Esophagus muscularis mucosa (tissue), 4 donors: Measurements from ENCODE around the gene GUCD1. TPM values are rescaled to one million over a fixed set of nuclear protein-coding genes. Genes with fewer than 3 reads are reported as not detected.
"Not testable (repeated sequence)": the region's sequence is repeated elsewhere in the genome, so short reads cannot be mapped to it uniquely, and the experiment has no call there.

ENCODE experiments used
- DNase-seq: peaks from one replicate; pipeline ENCODE4 v3.0.0-alpha.2; 2017; ENCODE audit errors: extremely low spot score
- H3K27ac ChIP-seq, 4 donors: fragments of 200-600 bp; sonication (generic); replicated peaks in 1 of 4; 1 replicate in 3 of 4; 2 replicates in 1 of 4; pipeline ENCODE4 v1.5.1; 2016 to 2019; ENCODE audit warnings: mild to moderate bottlenecking in 1 of 4
- H3K27me3 ChIP-seq, 4 donors: fragments of 200-600 bp; sonication (generic); one replicate each; pipeline versions ENCODE4 v1.5.1 to v1.6.0; 2016 to 2019
- H3K36me3 ChIP-seq, 4 donors: fragments of 200-600 bp; sonication (generic); one replicate each; pipeline ENCODE4 v1.5.1; 2016 to 2019
- H3K4me1 ChIP-seq, 4 donors: fragments of 200-600 bp; sonication (generic); one replicate each; pipeline ENCODE4 v1.5.1; 2016 to 2019
- H3K4me3 ChIP-seq, 4 donors: fragments of 200-600 bp; sonication (generic); 1 replicate in 2 of 4; 2 replicates in 2 of 4; pipeline ENCODE4 v1.5.1; 2016 to 2019; ENCODE audit warnings: mild to moderate bottlenecking in 4 of 4, moderate library complexity in 1 of 4
- H3K9me3 ChIP-seq, 4 donors: fragments of 200-600 bp; sonication (generic); 1 replicate in 3 of 4; 2 replicates in 1 of 4; pipeline ENCODE4 v1.5.1; 2016 to 2019
- CTCF ChIP-seq, 3 experiments: fragments of 200-600 bp in 2 of 3; fragments of 450-650 bp in 1 of 3; sonication (generic) in 2 of 3; IDR thresholded peaks; one replicate each; pipeline ENCODE4 v1.5.1; 2017 to 2019; ENCODE audit warnings: antibody characterized with exemption in 3 of 3, mild to moderate bottlenecking in 2 of 3, moderate library complexity in 1 of 3
- EP300 ChIP-seq: sonication (generic); formaldehyde crosslinking; IDR thresholded peaks from one replicate; pipeline ENCODE4 v1.6.1; 2017; ENCODE audit warnings: antibody characterized with exemption
- POLR2A ChIP-seq: fragments of 450-650 bp; IDR thresholded peaks from one replicate; pipeline ENCODE4 v1.6.1; 2017; ENCODE audit warnings: antibody characterized with exemption, moderate library complexity, mild to moderate bottlenecking, low read depth
- POLR2AphosphoS5 ChIP-seq, 2 donors: sonication (generic); formaldehyde crosslinking; IDR thresholded peaks; one replicate each; pipeline ENCODE4 v1.6.1; 2017; ENCODE audit warnings: antibody characterized with exemption in 2 of 2
- WGBS: methylation state at CpG from one replicate; pipeline ENCODE4 v1.1.5; 2018; 5-methylcytosine and 5-hydroxymethylcytosine counted together
- intact Hi-C: fragments of 100-400 bp; cut with DNase I; formaldehyde crosslinking; loops from one replicate; pipeline ENCODE4 v1.15.1; 2023
- total RNA-seq, 4 donors: library from RNA; depleted of rRNA; stranded (reverse); fragments of >200 nt; gene quantifications; one replicate each; pipeline versions ENCODE4 v1.1.0 to v1.2.1, GENCODE V29; 2016

The GUCD1 gene
- total RNA-seq, result 100 to 1,000 TPM in 3 of 4 donors, 10 to 100 TPM in 1; 93.4 to 202 (median 160) TPM

GRCh38 chr22:24554313-24555164, at the start of gene GUCD1:
TSS of gene GUCD1 (minus strand) at chr22:24555138. CDS start at chr22:24554991, 147 bp downstream.
- TF ChIP-seq POLR2AphosphoS5 (IDR thresholded peaks at IDR 0.05) (peak; percentile 68 to 89), EP300 (no peak), POLR2A (peak; percentile 75), CTCF (IDR thresholded peaks at IDR 0.05) (no peak)
- intact Hi-C loops, result no loop called here
- no peak for DNase-seq
- Histone ChIP-seq H3K27me3 (no peaks in the 10 kb centered on the region), H3K27ac (peak within 1 kb of the TSS; percentile 94 to 98 (median 96)), H3K4me3 (peak within 1 kb of the TSS; percentile 73 to 97 (median 91)), H3K36me3 (peaks cover 5 to 32% (median 26%) of the 10 kb centered on the region in 4 donors), H3K4me1 (peaks cover 66 to 83% (median 70%) of the 10 kb centered on the region in 4 donors), H3K9me3 (no peaks in the 10 kb centered on the region)
- no CpG with 5 or more reads among the region's 64 CpGs for WGBS

GRCh38 chr22:24603770-24604629, 49.1 kb upstream of the GUCD1 start:
- peak; percentile 80 for DNase-seq
- H3K36me3 ChIP-seq, H3K27me3 ChIP-seq, H3K9me3 ChIP-seq, H3K27ac ChIP-seq, intact Hi-C loops: not testable (repeated sequence)
- peaks cover 7 to 21% (median 15%) of the 10 kb centered on the region in 4 donors for H3K4me1 ChIP-seq
- WGBS, result 10% methylated on average over 10 of the region's 18 CpGs
- H3K4me3 ChIP-seq, result peak overlapping the region in 3 of 4 donors; percentile 12 to 31 (median 20)

- H3K27ac ChIP-seq, H3K9me3 ChIP-seq, H3K36me3 ChIP-seq, H3K27me3 ChIP-seq, intact Hi-C loops: not testable (repeated sequence)
- DNase-seq, result peak; percentile 72
- peaks cover 7 to 21% (median 15%) of the 10 kb centered on the region in 4 donors for H3K4me1 ChIP-seq
- peak within 1 kb of the TSS in 3 of 4 donors; percentile 12 to 31 (median 20) for H3K4me3 ChIP-seq
- whole genome bisulfite sequencing, result 65% methylated on average over 15 of the region's 22 CpGs
Measured at GRCh38 chr22:24602847-24603769, 48.2 kb upstream of the GUCD1 start, which contains the start of gene GGT1. TSS of gene GGT1 (plus strand) at chr22:24603193. CDS start at chr22:24611082, 7,889 bp downstream.

- H3K4me3 ChIP-seq, intact Hi-C loops, DNase-seq, H3K36me3 ChIP-seq, H3K27ac ChIP-seq, H3K9me3 ChIP-seq, H3K27me3 ChIP-seq: not testable (repeated sequence)
- WGBS, result 93% methylated on average over 11 of the region's 11 CpGs
- peaks cover 7 to 21% (median 15%) of the 10 kb centered on the region in 4 donors for H3K4me1 ChIP-seq
Measured at GRCh38 chr22:24602105-24602749, 47.3 kb upstream of the GUCD1 start.

GRCh38 chr22:24601217-24602104, 46.5 kb upstream of the GUCD1 start:
- no peak for DNase-seq

GRCh38 chr22:24599958-24600715, 45.2 kb upstream of the GUCD1 start:
- H3K27me3 ChIP-seq, DNase-seq, H3K27ac ChIP-seq, intact Hi-C loops, H3K9me3 ChIP-seq, H3K4me3 ChIP-seq, H3K36me3 ChIP-seq: not testable (repeated sequence)
- WGBS, result 100% methylated on average over 3 of the region's 3 CpGs
- H3K4me1 ChIP-seq, result peaks cover 7 to 21% (median 15%) of the 10 kb centered on the region in 4 donors

More at GRCh38 chr22:24601217-24602104, 46.5 kb upstream of the GUCD1 start:
- H3K36me3 ChIP-seq, result no peaks in the 10 kb centered on the region
- no peaks in the 10 kb centered on the region for H3K27me3 ChIP-seq
- no peaks in the 10 kb centered on the region for H3K9me3 ChIP-seq
- WGBS, result 78% methylated on average over 5 of the region's 12 CpGs
- no peak overlapping the region for H3K27ac ChIP-seq
- no peak overlapping the region for H3K4me3 ChIP-seq
- TF ChIP-seq CTCF (IDR thresholded peaks at IDR 0.05) (no peak), EP300 (no peak), POLR2AphosphoS5 (IDR thresholded peaks at IDR 0.05) (no peak), POLR2A (no peak)
- intact Hi-C loops, result no loop called here
- peaks cover 7 to 21% (median 15%) of the 10 kb centered on the region in 4 donors for H3K4me1 ChIP-seq
